Measurements from ENCODE around the gene DAB1.
"Not testable (repeated sequence)": the region's sequence is repeated elsewhere in the genome, so short reads cannot be mapped to it uniquely, and the experiment has no call there.

DAB1 gene

DNA sequence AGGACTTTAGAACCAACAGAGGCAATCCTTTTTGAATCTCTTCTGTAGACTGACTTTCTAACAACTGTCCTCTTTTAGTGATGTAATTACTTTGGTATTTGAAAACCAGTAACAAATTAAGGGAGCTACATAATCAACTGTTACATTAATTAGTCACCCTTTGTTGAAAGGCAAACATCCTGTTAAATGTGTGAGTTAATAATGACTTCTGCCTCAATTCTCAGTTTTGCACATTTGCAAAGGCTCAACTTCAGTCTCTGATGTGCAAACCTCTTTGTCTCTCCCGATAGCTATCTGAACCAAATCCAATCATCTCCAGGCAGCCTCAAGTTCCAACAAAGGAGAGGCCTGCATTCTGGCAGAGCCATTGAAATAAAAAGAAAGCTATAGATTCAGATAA lies 322.7 kb downstream of the DAB1 start:
- H3K4me3 ChIP-seq (ENCODE audit: control insufficient read depth, low read depth, low read length), result no peak overlapping the region
- TF ChIP-seq, protein P1, sequence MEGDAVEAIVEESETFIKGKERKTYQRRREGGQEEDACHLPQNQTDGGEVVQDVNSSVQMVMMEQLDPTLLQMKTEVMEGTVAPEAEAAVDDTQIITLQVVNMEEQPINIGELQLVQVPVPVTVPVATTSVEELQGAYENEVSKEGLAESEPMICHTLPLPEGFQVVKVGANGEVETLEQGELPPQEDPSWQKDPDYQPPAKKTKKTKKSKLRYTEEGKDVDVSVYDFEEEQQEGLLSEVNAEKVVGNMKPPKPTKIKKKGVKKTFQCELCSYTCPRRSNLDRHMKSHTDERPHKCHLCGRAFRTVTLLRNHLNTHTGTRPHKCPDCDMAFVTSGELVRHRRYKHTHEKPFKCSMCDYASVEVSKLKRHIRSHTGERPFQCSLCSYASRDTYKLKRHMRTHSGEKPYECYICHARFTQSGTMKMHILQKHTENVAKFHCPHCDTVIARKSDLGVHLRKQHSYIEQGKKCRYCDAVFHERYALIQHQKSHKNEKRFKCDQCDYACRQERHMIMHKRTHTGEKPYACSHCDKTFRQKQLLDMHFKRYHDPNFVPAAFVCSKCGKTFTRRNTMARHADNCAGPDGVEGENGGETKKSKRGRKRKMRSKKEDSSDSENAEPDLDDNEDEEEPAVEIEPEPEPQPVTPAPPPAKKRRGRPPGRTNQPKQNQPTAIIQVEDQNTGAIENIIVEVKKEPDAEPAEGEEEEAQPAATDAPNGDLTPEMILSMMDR (IDR thresholded peaks at IDR 0.05; ENCODE audit: control insufficient read depth, insufficient read depth, low read depth, low read length, missing control alignments), result no peak
- no peak for DNase-seq (ENCODE audit: low read depth)

DNA sequence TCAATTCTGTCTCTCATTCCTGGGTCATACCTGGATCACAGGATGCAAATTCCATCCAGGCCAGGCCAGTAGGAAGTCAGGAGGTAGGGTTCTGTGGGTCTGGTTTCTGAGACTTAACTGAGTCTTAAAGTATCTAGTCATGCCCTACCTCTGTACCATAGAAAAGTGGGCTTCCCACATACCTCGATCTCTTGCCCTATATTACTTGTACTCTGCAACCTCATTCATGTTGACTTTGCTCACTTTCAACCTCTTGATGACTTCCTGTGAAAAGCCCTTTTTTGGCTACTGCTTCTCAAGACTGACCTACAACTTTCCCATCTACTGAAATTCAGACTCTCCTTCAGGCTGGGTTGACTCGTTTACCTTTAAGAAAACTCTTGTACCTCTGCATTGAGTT lies 329.1 kb downstream of the DAB1 start:
- no peak overlapping the region for H3K4me3 ChIP-seq (ENCODE audit: control insufficient read depth, low read depth, low read length)
- no peak for DNase-seq (ENCODE audit: low read depth)
- TF ChIP-seq, protein P1 (IDR thresholded peaks at IDR 0.05; ENCODE audit: control insufficient read depth, insufficient read depth, low read depth, low read length, missing control alignments), result no peak

DNA sequence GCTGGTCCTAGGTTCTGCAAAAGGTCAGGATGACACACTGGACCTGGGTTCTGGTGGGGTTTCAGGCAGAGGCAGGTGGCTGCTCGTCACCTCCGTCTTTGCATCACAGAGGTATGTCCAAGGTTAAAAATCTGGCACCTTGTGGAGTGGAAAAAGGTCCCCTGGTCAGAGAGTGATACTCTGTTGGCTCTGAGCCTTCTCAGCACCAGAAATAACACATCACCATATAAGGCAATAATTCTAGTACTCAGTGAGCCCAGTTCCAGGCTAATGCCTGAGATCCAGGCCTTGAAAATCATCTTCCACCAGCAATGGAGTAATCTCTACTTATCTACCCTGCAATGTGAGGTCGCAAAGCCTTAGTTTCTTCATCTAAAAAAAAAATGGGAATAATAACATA lies 330.7 kb downstream of the DAB1 start:
- H3K4me3 ChIP-seq (ENCODE audit: control insufficient read depth, low read depth, low read length), result no peak overlapping the region
- TF ChIP-seq, protein P1 (IDR thresholded peaks at IDR 0.05; ENCODE audit: control insufficient read depth, insufficient read depth, low read depth, low read length, missing control alignments), result no peak
- no peak for DNase-seq (ENCODE audit: low read depth)

DNA sequence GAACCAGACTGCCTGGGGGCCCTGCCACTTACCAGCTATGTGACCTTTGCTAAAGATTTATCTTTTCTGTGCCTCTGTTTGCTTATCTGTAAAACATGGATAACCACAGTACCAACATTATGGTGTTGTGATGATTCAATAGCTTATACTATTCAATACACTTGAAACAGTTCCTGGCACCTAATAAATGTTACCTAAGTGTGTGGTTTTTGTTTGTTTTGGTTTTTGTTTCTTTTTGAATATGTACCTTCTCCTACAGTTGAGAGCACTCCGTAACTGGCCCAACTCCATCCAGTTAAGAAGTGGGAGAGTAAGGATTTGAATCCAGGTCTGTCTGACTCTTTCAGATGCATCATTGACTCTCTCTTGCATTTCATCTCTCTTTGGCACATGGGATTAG lies 332.2 kb downstream of the DAB1 start:
- DNase-seq (ENCODE audit: low read depth), result no peak
- TF ChIP-seq, protein P1 (IDR thresholded peaks at IDR 0.05; ENCODE audit: control insufficient read depth, insufficient read depth, low read depth, low read length, missing control alignments), result no peak
- H3K4me3 ChIP-seq (ENCODE audit: control insufficient read depth, low read depth, low read length), result no peak overlapping the region

DNA sequence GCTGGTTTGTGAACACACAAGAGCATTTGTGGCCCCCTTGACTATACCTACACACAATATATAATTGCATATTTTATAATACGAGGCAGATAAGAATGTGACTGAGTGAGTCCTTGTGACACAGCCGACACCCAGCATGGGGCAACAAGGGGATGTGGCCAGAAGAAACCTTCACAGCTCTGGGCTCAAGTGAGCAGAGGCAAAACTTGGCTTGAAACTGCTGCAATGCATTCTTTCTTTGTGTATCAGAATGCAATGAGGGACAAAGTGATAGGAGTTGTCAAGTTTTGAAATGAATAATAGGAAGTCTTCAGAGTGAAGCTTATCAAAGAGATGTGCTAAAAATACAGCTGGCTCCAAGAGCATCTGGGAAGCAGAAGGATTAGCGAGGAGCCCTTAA lies 334.0 kb downstream of the DAB1 start:
- no peak overlapping the region for H3K4me3 ChIP-seq (ENCODE audit: control insufficient read depth, low read depth, low read length)
- no peak for DNase-seq (ENCODE audit: low read depth)
- TF ChIP-seq, protein P1 (IDR thresholded peaks at IDR 0.05; ENCODE audit: control insufficient read depth, insufficient read depth, low read depth, low read length, missing control alignments), result no peak

DNA sequence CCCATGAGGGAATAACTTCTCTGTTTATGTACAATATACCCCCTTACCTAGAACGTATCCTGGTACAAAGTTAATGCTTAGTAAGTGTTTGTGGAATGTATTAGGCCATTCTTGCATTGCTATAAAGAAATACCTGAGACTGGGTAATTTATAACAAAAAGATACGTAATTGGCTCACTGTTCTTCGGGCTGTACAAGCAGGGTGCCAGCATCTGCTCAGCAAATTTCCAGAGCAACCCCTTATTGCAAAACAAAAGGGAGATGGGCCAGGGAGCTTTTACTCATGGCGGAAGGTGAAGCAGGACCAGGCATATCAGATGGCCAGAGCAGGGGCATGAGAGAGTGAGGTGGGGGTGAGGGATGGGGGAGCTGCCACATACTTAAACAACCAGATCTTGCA lies 334.6 kb downstream of the DAB1 start:
- no peak for DNase-seq (ENCODE audit: low read depth)
- no peak overlapping the region for H3K4me3 ChIP-seq (ENCODE audit: control insufficient read depth, low read depth, low read length)
- TF ChIP-seq, protein P1 (IDR thresholded peaks at IDR 0.05; ENCODE audit: control insufficient read depth, insufficient read depth, low read depth, low read length, missing control alignments), result no peak

DNA sequence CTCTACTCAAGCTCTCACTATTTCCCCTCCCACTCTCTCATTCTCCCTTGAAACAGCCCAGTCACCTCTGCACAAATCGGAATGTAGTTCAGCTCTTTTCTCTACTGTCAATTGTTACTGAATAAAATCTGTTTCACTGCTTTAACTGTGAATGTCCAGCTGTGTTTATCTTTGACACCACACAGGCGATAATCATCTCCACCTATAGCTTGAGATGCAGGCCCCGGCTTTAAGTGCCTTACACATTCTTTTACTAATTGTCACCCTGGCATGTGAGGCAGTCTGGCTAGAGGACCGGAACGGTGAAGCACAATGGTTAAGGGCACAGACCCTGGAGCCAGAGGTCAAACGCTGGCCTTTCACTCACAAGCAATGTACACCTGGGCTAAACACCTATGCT lies 335.2 kb downstream of the DAB1 start:
- no peak for DNase-seq (ENCODE audit: low read depth)
- TF ChIP-seq, protein P1 (IDR thresholded peaks at IDR 0.05; ENCODE audit: control insufficient read depth, insufficient read depth, low read depth, low read length, missing control alignments), result no peak
- no peak overlapping the region for H3K4me3 ChIP-seq (ENCODE audit: control insufficient read depth, low read depth, low read length)

DNA sequence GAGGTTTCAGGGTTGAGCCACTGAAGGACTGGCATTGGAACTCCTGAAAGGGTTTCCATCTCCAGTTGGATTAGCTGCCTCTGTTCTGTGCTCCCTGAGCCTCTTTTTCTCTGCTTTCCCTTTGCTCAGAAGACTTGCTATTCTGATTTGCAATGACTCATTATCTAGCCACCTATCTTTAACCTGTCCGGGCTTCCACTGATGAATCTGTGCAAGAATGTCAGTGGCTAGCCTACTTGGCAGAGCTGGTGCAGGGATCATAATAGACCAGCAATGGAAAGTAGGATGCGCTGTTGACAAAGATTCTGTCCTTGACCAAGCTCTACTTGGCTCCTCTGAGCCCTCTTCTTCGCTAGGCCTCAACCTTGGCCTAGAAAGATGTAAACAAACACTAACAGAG lies 336.2 kb downstream of the DAB1 start:
- not testable (repeated sequence) for H3K4me3 ChIP-seq (ENCODE audit: control insufficient read depth, low read depth, low read length); DNase-seq (ENCODE audit: low read depth)
